ENCODE measurements around the gene LCN12.

GRCh38 chr9:136980669-136981478 lies 28.8 kb downstream of the LCN12 start:
- no peak for TF ChIP-seq CTCF (IDR thresholded peaks at IDR 0.05)
- no peak for TF ChIP-seq POLR2A (IDR thresholded peaks at IDR 0.05)
